Upper lobe of right lung (tissue), 1 donor: Measurements from ENCODE around the gene PHACTR3. TPM values are rescaled to one million over a fixed set of nuclear protein-coding genes. Genes with fewer than 3 reads are reported as not detected.

Source experiments
- ATAC-seq: fragments of 200-7000 bp; cut with Tn5 transposase; one replicate; pipeline ENCODE4 v1.9.1; 2020; ENCODE audit warnings: mild to moderate bottlenecking, moderate library complexity
- DNase-seq: peaks from one replicate; pipeline ENCODE4 v3.0.0-alpha.2; 2020
- H3K27ac ChIP-seq: fragments of 200-600 bp; one replicate; pipeline ENCODE4 v1.8.0; 2022
- H3K27me3 ChIP-seq: fragments of 200-600 bp; one replicate; pipeline ENCODE4 v1.8.0; 2022; ENCODE audit warnings: mild to moderate bottlenecking
- H3K36me3 ChIP-seq: fragments of 200-600 bp; one replicate; pipeline ENCODE4 v1.8.0; 2022
- H3K4me1 ChIP-seq: fragments of 200-600 bp; one replicate; pipeline ENCODE4 v1.8.0; 2022
- H3K4me3 ChIP-seq: fragments of 200-600 bp; one replicate; pipeline ENCODE4 v1.8.0; 2022; ENCODE audit warnings: mild to moderate bottlenecking
- H3K9me3 ChIP-seq: fragments of 200-600 bp; one replicate; pipeline ENCODE4 v1.8.0; 2022
- CTCF ChIP-seq: fragments of 200-600 bp; IDR thresholded peaks from one replicate; pipeline ENCODE4 v1.8.0; 2022; ENCODE audit warnings: antibody characterized with exemption
- intact Hi-C: fragments of 100-400 bp; cut with DNase I; formaldehyde crosslinking; loops from one replicate; pipeline ENCODE4 v1.11.0; 2022
- total RNA-seq: library from RNA; stranded (reverse); fragmentation: NEBNext Ultra II Directional; extraction: Animal tissue kit (Norgen Biotek cat#: 25700); gene quantifications from one replicate; pipeline ENCODE4 v1.2.1, GENCODE V29; 2021
- donor health status: DM: no; HTN: yes; CAD: no; lungs with severe emphysema.

The PHACTR3 gene
- total RNA-seq, 1 donor from 2014 or later = 18.2 TPM

GRCh38 chr20:59789686-59790085 lies 185.3 kb downstream of the PHACTR3 start:
- H3K27me3 ChIP-seq = peaks cover 4% of the 10 kb centered on the region
- no peak overlapping the region for H3K27ac ChIP-seq
- no peaks in the 10 kb centered on the region for H3K36me3 ChIP-seq
- no peaks in the 10 kb centered on the region for H3K9me3 ChIP-seq
- intact Hi-C loops = no loop called here
- no peak for DNase-seq
- no peak for TF ChIP-seq CTCF
- ATAC-seq = no peak
- H3K4me3 ChIP-seq = no peak overlapping the region
- H3K4me1 ChIP-seq = no peaks in the 10 kb centered on the region

- Histone ChIP-seq H3K36me3 (no peaks in the 10 kb centered on the region), H3K4me3 (no peak overlapping the region), H3K27me3 (peaks cover 4% of the 10 kb centered on the region), H3K9me3 (no peaks in the 10 kb centered on the region), H3K27ac (no peak overlapping the region), H3K4me1 (no peaks in the 10 kb centered on the region)
- no peak for ATAC-seq
- no peak for TF ChIP-seq CTCF
- no peak for DNase-seq
- intact Hi-C loops = no loop called here
These were observed 186.0 kb downstream of the PHACTR3 start for GRCh38 chr20:59790346-59790745.

GRCh38 chr20:59792300-59792699 lies 188.0 kb downstream of the PHACTR3 start:
- H3K36me3 ChIP-seq = no peaks in the 10 kb centered on the region
- no peak overlapping the region for H3K27ac ChIP-seq
- DNase-seq (no peak), ATAC-seq (no peak)
- H3K9me3 ChIP-seq = peaks cover 18% of the 10 kb centered on the region
- H3K4me1 ChIP-seq = no peaks in the 10 kb centered on the region
- no peak overlapping the region for H3K4me3 ChIP-seq
- TF ChIP-seq CTCF = no peak
- intact Hi-C loops = no loop called here
- peaks cover 4% of the 10 kb centered on the region for H3K27me3 ChIP-seq

GRCh38 chr20:59794555-59794954 lies 190.2 kb downstream of the PHACTR3 start:
- DNase-seq (no peak), ATAC-seq (no peak)
- no peaks in the 10 kb centered on the region for H3K4me1 ChIP-seq
- H3K9me3 ChIP-seq = peaks cover 19% of the 10 kb centered on the region
- H3K27me3 ChIP-seq = peaks cover 4% of the 10 kb centered on the region
- H3K27ac ChIP-seq = no peak overlapping the region
- intact Hi-C loops = no loop called here
- no peak for TF ChIP-seq CTCF
- no peaks in the 10 kb centered on the region for H3K36me3 ChIP-seq
- H3K4me3 ChIP-seq = no peak overlapping the region

GRCh38 chr20:59800309-59800708 lies 196.0 kb downstream of the PHACTR3 start:
- no peak for TF ChIP-seq CTCF
- no peak for DNase-seq
- H3K36me3 ChIP-seq = no peaks in the 10 kb centered on the region
- peaks cover 26% of the 10 kb centered on the region for H3K9me3 ChIP-seq
- no peak overlapping the region for H3K27ac ChIP-seq
- intact Hi-C loops = no loop called here
- H3K27me3 ChIP-seq = peaks cover 5% of the 10 kb centered on the region
- ATAC-seq = no peak
- H3K4me1 ChIP-seq = no peaks in the 10 kb centered on the region
- no peak overlapping the region for H3K4me3 ChIP-seq

GRCh38 chr20:59802018-59802417 lies 197.7 kb downstream of the PHACTR3 start:
- ATAC-seq (no peak), DNase-seq (no peak)
- no peaks in the 10 kb centered on the region for H3K36me3 ChIP-seq
- intact Hi-C loops = no loop called here
- no peaks in the 10 kb centered on the region for H3K4me1 ChIP-seq
- TF ChIP-seq CTCF = no peak
- H3K4me3 ChIP-seq = no peak overlapping the region
- H3K9me3 ChIP-seq = peaks cover 11% of the 10 kb centered on the region
- no peak overlapping the region for H3K27ac ChIP-seq
- H3K27me3 ChIP-seq = peaks cover 5% of the 10 kb centered on the region
